Liver (tissue), 9 donors: Measurements from ENCODE around the gene TPM3. TPM values are rescaled to one million over a fixed set of nuclear protein-coding genes. Genes with fewer than 3 reads are reported as not detected.
A peak's percentile ranks its signal among the peaks of the same experiment; 100 is the strongest.
"Not testable (repeated sequence)": the region's sequence is repeated elsewhere in the genome, so short reads cannot be mapped to it uniquely, and the experiment has no call there.

Experiments used
- DNase-seq: peaks from one replicate; pipeline ENCODE4 v3.0.0-alpha.2; 2017; ENCODE audit warnings: low spot score
- H3K27ac ChIP-seq, 2 donors: one replicate each; pipeline ENCODE4 v1.7.0; 2013; ENCODE audit warnings: inconsistent platforms in 2 of 2, low read length in 2 of 2, control low read depth in 1 of 2, low read depth in 1 of 2, mild to moderate bottlenecking in 1 of 2
- H3K27me3 ChIP-seq, 4 donors: one replicate each; pipeline versions ENCODE4 v1.6.1 to v1.7.0; 2013; ENCODE audit warnings: low read length in 3 of 4, inconsistent platforms in 1 of 4, mild to moderate bottlenecking in 1 of 4, moderate library complexity in 1 of 4; ENCODE audit not compliant: control insufficient read depth in 4 of 4, insufficient read depth in 4 of 4
- H3K36me3 ChIP-seq, 4 donors: one replicate each; pipeline versions ENCODE4 v1.6.1 to v1.7.0; 2013; ENCODE audit warnings: low read length in 3 of 4, mild to moderate bottlenecking in 3 of 4, low read depth in 1 of 4, moderate library complexity in 1 of 4; ENCODE audit not compliant: control insufficient read depth in 4 of 4, insufficient read depth in 3 of 4
- H3K4me1 ChIP-seq, 4 donors: one replicate each; pipeline versions ENCODE4 v1.6.1 to v1.7.0; 2013; ENCODE audit warnings: low read length in 3 of 4, mild to moderate bottlenecking in 3 of 4, moderate library complexity in 1 of 4; ENCODE audit not compliant: control insufficient read depth in 4 of 4, insufficient read depth in 4 of 4
- H3K4me3 ChIP-seq, 3 donors: one replicate each; pipeline versions ENCODE4 v1.6.1 to v1.7.0; 2013; ENCODE audit warnings: low read length in 3 of 3, control low read depth in 1 of 3, low read depth in 1 of 3, mild to moderate bottlenecking in 1 of 3
- H3K9ac ChIP-seq, 2 donors: one replicate each; pipeline ENCODE4 v1.7.0; 2013; ENCODE audit warnings: low read length in 2 of 2, mild to moderate bottlenecking in 2 of 2, moderate library complexity in 2 of 2, control low read depth in 1 of 2, low read depth in 1 of 2
- H3K9me3 ChIP-seq, 4 donors: one replicate each; pipeline versions ENCODE4 v1.6.1 to v1.7.0; 2013; ENCODE audit warnings: low read length in 3 of 4; ENCODE audit not compliant: control insufficient read depth in 4 of 4
- ATF3 ChIP-seq: IDR thresholded peaks from 2 replicates; pipeline ENCODE4 v1.6.1; 2016; ENCODE audit warnings: antibody characterized with exemption
- CTCF ChIP-seq: fragments of 150-350 bp; IDR thresholded peaks from 2 replicates; pipeline ENCODE4 v1.5.1; 2017; ENCODE audit warnings: improper control_type of control experiment, low read depth, low read length; ENCODE audit not compliant: missing input control
- EGR1 ChIP-seq, 2 donors: IDR thresholded peaks; 2 replicates each; pipeline ENCODE4 v1.6.1; 2016 to 2018; ENCODE audit warnings: antibody characterized with exemption in 2 of 2, low read depth in 2 of 2
- FOXA1 ChIP-seq: IDR thresholded peaks from 2 replicates; pipeline ENCODE4 v1.6.1; 2016; ENCODE audit warnings: antibody characterized with exemption
- GABPA ChIP-seq, 2 donors: IDR thresholded peaks in 1 of 2; conservative IDR thresholded peaks in 1 of 2; 2 replicates each; pipeline ENCODE4 v1.6.1; 2016; ENCODE audit warnings: antibody characterized with exemption in 2 of 2, mild to moderate bottlenecking in 1 of 2, moderate library complexity in 1 of 2
- HNF4A ChIP-seq, 2 donors: conservative IDR thresholded peaks; 2 replicates each; pipeline ENCODE4 v1.6.1; 2016; ENCODE audit warnings: antibody characterized with exemption in 2 of 2, mild to moderate bottlenecking in 2 of 2
- RAD21 ChIP-seq, 2 donors: IDR thresholded peaks; 2 replicates each; pipeline ENCODE4 v1.6.1; 2016; ENCODE audit warnings: antibody characterized with exemption in 2 of 2, mild to moderate bottlenecking in 2 of 2
- REST ChIP-seq: IDR thresholded peaks from 2 replicates; pipeline ENCODE4 v1.6.1; 2016; ENCODE audit warnings: antibody characterized with exemption, mild to moderate bottlenecking
- RXRA ChIP-seq, 2 donors: IDR thresholded peaks; 2 replicates each; pipeline ENCODE4 v1.6.1; 2017 to 2018; ENCODE audit warnings: antibody characterized with exemption in 2 of 2, mild to moderate bottlenecking in 1 of 2
- SP1 ChIP-seq: IDR thresholded peaks from 2 replicates; pipeline ENCODE4 v1.6.1; 2018; ENCODE audit warnings: antibody characterized with exemption, mild to moderate bottlenecking
- YY1 ChIP-seq: IDR thresholded peaks from 2 replicates; pipeline ENCODE4 v1.6.1; 2016; ENCODE audit warnings: antibody characterized with exemption, mild to moderate bottlenecking
- ZBTB33 ChIP-seq: IDR thresholded peaks from 2 replicates; pipeline ENCODE4 v1.6.1; 2016; ENCODE audit warnings: antibody characterized with exemption
- WGBS: extraction: QIAGEN DNeasy Blood & Tissue Kit; methylation state at CpG from one replicate; pipeline ENCODE4 v1.1.7; 2013; 5-methylcytosine and 5-hydroxymethylcytosine counted together
- polyA plus RNA-seq, 2 donors: library from polyadenylated mRNA; stranded (reverse) in 1 of 2; unstranded in 1 of 2; fragments of 200-250 nt in 1 of 2; fragments of >200 nt in 1 of 2; fragmentation: Nextera tagmentation in 1 of 2; extraction: Ambion mirVana in 1 of 2; gene quantifications; one replicate each; pipeline versions ENCODE4 v1.2.1 to v1.2.3, GENCODE V29; 2013 to 2015
- total RNA-seq, 2 donors: library from RNA; depleted of rRNA; stranded (reverse); fragments of >200 nt; gene quantifications; one replicate each; pipeline ENCODE4 v1.2.3, GENCODE V29; 2014
- donor health status: healthy.
- donor health status: healthy.
- donor health status: healthy.
- donor health status: healthy.
- donor health status: healthy.

TPM3 gene
- total and polyA plus RNA-seq, 4 donors: 89.6 to 120 (median 109) TPM

- Histone ChIP-seq H3K27ac (no peak overlapping the region), H3K9ac (no peak overlapping the region), H3K9me3 (no peaks in the 10 kb centered on the region), H3K27me3 (no peaks in the 10 kb centered on the region), H3K4me1 (peaks cover 0 to 2% (median 0%) of the 10 kb centered on the region in 4 donors), H3K36me3 (no peaks in the 10 kb centered on the region), H3K4me3 (no peak overlapping the region)
- TF ChIP-seq GABPA (IDR thresholded peaks at IDR 0.05 in 1 of 2, conservative IDR thresholded peaks at IDR 0.05 in 1 of 2) (no peak), RAD21 (IDR thresholded peaks at IDR 0.05) (no peak), FOXA1 (no peak), ZBTB33 (no peak), REST (no peak), HNF4A (conservative IDR thresholded peaks at IDR 0.05) (no peak), RXRA (IDR thresholded peaks at IDR 0.05) (no peak), EGR1 (IDR thresholded peaks at IDR 0.05; ENCODE audit: low read depth in 2 of 2) (no peak), SP1 (no peak), ATF3 (no peak), CTCF (no peak), YY1 (no peak)
- DNase-seq: no peak
- 73% methylated on average over 3 of the region's 3 CpGs for WGBS
Observed at GRCh38 chr1:154148807-154149206, 43.1 kb downstream of the TPM3 start.

- H3K9me3 ChIP-seq: not testable (repeated sequence)
Observed at GRCh38 chr1:154147505-154147904, 44.4 kb downstream of the TPM3 start.

More at GRCh38 chr1:154147505-154147904, 44.4 kb downstream of the TPM3 start:
- peak in 1 of 2 donors; percentile 17 for TF ChIP-seq HNF4A (conservative IDR thresholded peaks at IDR 0.05)
- H3K27ac ChIP-seq, DNase-seq, H3K9ac ChIP-seq, H3K36me3 ChIP-seq, H3K4me1 ChIP-seq, H3K4me3 ChIP-seq, H3K27me3 ChIP-seq: not testable (repeated sequence)
- 74% methylated on average over 5 of the region's 5 CpGs for WGBS
